D721Med (cell line): ENCODE data around the gene AKT1S1.

Source experiments
- DNase-seq: peaks from one replicate; pipeline ENCODE4 v3.0.0; 2011; ENCODE audit warnings: low spot score; ENCODE audit not compliant: insufficient read length
- FAIRE-seq: peaks from 2 replicates; lab custom pipeline; 2011; peaks lifted over from hg19 to GRCh38; lab: Jason Lieb, UNC
- TF ChIP-seq, protein P1 (sequence below): IDR thresholded peaks from 2 replicates; pipeline ENCODE4 v1.5.1; 2012; ENCODE audit warnings: mild to moderate bottlenecking, control low read depth; ENCODE audit not compliant: insufficient read depth; ENCODE audit errors: missing control alignments

Gene AKT1S1

DNA sequence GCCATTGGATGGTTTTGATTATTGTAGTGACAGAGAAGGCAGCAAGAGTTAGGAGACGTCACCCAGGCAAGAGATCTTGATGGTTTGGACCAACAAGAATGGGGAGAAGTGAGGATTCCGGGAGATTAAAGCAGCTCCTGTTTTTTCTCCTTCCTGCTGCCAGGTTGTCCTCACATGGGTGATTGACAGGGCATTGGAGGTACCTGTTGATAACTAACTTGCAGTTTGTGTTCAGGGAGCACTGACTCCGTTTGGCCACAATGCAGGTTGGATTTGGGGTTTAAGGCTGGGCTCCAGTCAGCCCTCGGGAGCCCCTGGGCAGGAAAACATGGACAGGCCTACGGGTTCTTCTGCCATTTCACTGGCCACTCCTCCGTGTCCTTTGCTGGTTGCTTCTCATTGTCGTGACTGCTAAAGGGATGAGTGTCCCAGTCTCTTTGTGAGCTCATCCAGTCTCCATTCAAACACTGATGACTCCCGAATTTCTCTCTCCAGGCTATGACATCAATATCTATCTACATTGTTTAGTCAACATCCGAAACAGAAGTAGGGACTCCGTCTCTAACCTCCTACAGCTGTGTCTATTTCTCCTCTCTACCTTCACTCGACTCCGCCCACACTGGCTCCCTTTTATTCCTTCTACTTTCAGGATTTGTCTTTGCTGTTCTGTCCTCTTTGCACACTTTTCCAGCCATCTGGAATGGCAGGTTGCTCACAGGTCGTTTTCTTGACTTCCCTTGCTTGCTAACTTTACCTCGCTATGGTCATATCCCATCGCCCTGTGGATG, 27.5 kb downstream of the AKT1S1 start:
- DNase-seq (no peak), FAIRE-seq (no peak)
- TF ChIP-seq, protein P1, sequence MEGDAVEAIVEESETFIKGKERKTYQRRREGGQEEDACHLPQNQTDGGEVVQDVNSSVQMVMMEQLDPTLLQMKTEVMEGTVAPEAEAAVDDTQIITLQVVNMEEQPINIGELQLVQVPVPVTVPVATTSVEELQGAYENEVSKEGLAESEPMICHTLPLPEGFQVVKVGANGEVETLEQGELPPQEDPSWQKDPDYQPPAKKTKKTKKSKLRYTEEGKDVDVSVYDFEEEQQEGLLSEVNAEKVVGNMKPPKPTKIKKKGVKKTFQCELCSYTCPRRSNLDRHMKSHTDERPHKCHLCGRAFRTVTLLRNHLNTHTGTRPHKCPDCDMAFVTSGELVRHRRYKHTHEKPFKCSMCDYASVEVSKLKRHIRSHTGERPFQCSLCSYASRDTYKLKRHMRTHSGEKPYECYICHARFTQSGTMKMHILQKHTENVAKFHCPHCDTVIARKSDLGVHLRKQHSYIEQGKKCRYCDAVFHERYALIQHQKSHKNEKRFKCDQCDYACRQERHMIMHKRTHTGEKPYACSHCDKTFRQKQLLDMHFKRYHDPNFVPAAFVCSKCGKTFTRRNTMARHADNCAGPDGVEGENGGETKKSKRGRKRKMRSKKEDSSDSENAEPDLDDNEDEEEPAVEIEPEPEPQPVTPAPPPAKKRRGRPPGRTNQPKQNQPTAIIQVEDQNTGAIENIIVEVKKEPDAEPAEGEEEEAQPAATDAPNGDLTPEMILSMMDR, result no peak

DNA sequence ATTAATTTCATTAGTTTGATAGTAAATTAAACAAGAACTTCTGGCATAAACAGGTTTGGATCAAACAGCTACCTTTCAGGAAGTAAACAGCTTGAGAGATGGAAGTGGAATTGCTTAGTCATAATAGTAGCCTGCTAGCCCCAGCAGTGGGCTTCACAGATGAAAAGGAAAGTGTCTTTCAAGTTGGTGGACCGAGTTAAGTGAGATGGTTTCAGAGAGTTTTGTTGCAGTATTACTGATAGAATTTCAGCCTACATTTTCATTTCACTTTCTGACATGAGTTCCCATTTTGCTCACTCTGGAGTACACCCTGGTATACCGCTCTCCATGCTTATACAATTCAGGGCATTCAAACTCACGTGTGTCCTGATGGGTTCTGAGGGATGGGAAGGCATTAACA, 28.2 kb downstream of the AKT1S1 start:
- no peak for FAIRE-seq
- TF ChIP-seq, protein P1, result no peak

DNA sequence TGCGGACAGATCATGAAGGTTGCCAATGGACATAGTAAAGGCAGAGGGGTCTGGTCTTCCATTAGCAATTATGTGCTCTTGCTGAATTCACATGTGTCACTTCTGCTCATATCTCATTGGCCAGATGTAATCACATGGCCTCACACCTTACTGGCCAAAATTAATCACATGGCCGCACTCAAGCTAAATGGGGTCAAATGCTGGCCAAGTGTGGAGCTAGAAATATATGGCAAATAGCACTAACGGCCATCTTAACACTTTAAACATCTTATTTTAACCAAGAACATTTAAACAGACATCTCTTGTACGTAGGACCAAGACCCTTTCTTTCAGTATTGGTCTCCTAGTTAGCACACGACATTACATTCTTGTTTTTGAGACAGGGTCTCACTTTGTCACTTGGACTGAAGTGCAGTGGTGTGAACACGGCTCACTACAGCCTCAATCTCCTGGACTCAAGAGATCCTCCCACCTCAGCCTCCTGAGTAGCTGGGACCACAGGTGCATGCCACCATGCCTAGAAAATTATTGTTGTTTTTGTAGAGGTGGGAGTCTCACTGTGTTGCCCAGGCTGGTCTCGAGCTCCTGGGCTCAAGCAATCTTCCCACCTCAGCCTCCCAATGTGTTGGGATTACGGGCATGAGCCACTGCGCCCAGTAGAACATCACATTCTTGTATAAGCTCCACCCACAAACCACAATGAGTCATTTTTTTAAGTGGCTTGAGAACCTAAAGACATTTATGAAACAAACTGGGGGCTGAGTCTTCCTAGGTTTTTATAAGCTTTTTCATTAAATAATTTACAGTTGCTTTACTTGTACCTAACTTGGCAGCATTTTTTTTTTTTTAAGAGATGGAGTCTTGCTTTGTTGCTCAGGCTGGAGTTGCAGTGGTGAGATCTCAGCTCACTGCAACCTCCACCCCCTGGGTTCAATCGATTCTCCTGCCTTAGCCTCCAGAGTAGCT, 29.1 kb downstream of the AKT1S1 start:
- TF ChIP-seq, protein P1, result no peak
- no peak for DNase-seq
- FAIRE-seq, result no peak

More for the DNA sequence above, 28.2 kb downstream of the AKT1S1 start:
- no peak for DNase-seq

DNA sequence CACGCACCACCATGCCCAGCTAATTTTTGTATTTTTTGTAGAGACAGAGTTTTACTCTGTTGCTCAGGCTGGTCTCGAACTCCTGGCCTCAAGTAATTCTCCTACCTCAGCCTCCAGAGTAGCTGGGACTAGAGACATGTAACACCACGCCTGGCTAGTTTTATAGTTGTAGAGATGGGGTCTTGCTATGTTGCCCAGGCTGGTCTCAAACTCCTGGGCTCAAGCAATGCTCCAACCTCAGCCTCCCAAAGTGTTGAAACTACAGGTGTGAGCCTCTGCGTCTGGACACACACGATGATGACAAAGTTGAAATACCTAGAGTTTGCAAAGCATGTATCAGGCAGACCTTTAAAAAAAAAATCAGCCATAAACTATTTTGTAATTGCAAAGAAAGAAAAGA, 30.7 kb downstream of the AKT1S1 start:
- TF ChIP-seq, protein P1, result no peak
- FAIRE-seq (no peak), DNase-seq (no peak)

DNA sequence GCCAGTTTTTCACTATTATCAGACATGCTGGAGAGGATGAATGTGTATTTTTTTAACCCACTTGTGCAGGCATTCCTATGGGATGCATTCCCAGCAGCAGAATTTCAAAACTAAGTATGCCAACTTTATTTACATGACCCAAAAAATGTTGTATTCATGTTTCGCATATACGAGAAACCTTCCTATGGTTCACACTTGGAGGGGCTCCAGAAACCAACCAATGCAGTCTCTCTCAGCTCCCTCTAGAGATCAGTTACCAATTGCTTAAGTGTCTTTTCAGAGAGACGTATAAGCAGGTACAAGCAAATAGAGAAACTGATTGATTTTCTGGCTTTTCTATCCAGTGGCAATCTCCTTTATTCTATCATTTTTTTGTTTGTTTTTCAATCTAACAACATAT, 31.7 kb downstream of the AKT1S1 start:
- TF ChIP-seq, protein P1, result no peak
- DNase-seq (no peak), FAIRE-seq (no peak)

DNA sequence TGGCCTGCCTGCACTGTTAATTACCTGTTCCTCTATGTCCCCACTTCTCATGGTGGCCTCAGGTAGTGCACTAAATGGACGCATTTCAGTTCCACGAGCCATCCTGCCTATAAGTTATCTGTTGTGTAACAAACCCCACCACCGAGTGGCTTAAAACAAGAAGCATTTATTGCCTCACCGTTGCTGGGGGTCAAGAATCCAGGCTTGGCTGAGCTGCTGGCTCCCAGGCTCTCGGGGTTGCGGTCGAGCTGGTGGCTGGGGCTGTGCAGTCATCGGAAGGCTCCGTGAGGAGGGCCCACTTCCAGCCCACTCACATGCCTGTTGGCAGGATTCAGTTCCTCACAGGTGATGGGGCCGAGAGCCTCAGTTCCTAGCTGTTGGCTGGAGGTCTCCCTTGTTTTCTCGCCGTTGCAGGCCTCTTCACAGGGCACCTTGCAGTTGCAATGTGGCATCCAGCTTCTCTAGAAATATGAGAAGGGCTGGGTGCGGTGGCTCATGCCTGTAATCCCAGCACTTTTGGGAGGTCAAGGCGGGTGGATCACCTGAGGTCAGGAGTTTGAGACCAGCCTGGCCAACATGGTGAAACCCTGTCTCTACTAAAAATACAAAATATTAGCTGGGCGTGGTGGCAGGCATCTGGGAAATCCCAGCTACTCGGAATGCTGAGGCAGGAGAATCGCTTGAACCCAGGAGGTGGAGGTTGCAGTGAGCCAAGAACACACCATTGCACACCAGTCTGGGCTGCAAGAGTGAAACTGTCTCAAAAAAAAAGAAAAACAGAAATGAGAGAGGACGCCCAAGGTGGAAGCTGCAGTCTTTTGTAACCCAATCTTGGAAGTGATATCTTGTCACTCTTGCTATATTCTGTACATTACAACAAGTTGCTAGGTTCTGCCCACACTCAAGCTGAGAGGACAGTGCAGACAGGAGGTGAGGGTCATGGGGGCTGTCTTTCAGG, 32.7 kb downstream of the AKT1S1 start:
- TF ChIP-seq, protein P1, result no peak
- FAIRE-seq (no peak), DNase-seq (no peak)
